Stimulated activated CD4-positive, alpha-beta T cell treated with anti-CD3 and anti-CD28 coated beads, TNF-alpha, amount 100 ng/mL, for 48 hours (primary cell): ENCODE data around the gene ADARB2.
"Not testable (repeated sequence)": the region's sequence is repeated elsewhere in the genome, so short reads cannot be mapped to it uniquely, and the experiment has no call there.

Experiments used
- DNase-seq, 3 donors: peaks; one replicate each; pipeline ENCODE4 v3.0.0-alpha.2; 2020; ENCODE audit warnings: low read depth in 3 of 3

ADARB2 gene

DNA sequence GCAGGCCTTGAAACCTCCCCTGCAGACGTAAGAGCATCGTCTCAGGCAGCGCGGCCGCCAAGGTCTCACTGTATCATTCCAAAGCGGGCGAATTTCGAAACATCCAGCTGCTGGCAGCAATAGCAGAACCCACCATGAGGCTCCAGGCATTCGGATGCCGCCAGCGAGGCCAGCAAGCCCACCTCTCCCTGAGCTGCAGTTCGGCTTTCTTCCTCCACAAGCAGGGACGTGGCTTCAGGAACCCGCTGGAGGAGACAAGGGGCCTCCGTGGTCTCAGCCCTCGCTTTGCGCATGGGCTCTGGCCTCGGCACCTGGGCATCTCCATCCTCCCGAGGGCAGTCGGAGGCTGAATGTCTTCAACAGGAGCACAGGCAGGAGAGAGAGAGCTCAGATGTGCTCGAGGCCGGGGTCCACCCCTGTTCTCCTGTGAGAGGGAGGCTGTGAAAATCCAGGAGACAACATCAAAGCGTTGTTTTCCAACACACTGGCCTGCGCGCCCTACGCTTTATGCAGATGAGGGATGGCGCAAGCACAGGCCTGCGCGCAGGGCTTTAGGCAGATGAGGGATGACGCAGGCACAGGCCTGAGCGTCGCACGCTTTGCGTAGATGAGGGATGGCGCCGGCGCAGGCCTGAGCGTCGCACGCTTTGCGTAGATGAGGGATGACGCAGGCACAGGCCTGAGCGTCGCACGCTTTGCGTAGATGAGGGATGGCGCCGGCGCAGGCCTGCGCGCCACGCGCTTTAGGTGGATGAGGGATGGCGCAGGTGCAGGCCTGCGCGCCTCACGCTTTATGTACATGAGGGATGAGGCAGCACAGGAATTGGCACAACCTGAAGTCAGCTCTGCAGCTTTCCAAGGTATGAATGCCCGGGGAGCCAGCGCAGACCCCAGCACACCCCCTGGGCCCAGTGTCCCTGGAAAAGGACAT lies 577.9 kb downstream of the ADARB2 start:
- no peak for DNase-seq

- DNase-seq = not testable (repeated sequence)
These were observed 578.8 kb downstream of the ADARB2 start for GRCh38 chr10:1158536-1158935.

- DNase-seq = no peak
These were observed 579.3 kb downstream of the ADARB2 start for GRCh38 chr10:1158066-1158465.

GRCh38 chr10:1157615-1157933 lies 579.8 kb downstream of the ADARB2 start:
- no peak for DNase-seq

DNA sequence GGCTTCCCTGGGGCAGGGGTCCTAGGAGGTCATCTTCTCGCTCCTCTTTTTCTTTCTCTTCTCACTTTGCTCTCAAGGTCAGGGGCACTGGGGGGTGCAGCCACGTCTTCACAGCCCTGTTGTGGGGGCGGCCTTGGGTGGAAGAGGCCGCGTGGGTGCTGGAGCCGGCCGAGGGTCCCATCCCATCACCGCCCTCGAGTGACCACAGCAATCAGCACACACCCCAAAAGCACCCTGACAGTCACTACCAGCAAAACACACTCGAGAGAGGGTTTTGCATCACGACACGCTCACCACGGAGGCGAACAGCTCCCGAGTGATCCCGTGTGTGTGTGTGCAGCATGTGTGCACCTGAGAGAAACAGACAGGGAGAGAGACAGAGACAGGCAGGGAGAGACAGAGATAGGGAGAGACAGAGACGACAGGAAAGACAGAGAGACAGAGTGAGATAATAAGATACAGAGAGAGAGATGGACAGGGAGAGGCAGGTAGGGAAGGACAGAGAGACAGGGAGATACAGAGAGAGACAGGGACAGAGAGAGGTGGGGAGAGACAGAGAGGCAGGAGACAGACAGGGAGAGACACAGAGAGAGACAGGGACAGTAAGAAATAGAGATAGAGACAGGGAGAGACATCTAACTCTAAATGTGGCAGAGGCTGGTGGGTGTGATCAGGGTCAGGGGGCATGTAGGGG lies 580.3 kb downstream of the ADARB2 start:
- no peak for DNase-seq

DNA sequence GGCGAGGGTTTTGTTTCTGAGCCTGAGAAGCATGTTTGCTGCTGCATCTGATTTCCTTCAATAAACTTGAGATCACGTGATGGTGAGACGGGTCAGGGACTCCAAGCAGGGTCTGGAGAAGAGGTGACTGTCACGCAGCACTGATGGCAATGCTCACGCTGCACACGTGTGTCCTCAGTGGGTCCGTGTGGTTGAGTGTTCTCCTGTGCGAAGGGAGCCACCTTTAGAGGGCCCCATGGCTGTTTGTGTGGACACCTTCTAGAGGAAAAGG lies 580.8 kb downstream of the ADARB2 start:
- no peak for DNase-seq

GRCh38 chr10:1155791-1156615 lies 581.3 kb downstream of the ADARB2 start:
- DNase-seq = no peak

GRCh38 chr10:1154531-1155295 lies 582.6 kb downstream of the ADARB2 start:
- DNase-seq = no peak

- no peak for DNase-seq
These were observed 583.4 kb downstream of the ADARB2 start for GRCh38 chr10:1153805-1154351.

- no peak for DNase-seq
These were observed 584.0 kb downstream of the ADARB2 start for GRCh38 chr10:1153251-1153763.

DNA sequence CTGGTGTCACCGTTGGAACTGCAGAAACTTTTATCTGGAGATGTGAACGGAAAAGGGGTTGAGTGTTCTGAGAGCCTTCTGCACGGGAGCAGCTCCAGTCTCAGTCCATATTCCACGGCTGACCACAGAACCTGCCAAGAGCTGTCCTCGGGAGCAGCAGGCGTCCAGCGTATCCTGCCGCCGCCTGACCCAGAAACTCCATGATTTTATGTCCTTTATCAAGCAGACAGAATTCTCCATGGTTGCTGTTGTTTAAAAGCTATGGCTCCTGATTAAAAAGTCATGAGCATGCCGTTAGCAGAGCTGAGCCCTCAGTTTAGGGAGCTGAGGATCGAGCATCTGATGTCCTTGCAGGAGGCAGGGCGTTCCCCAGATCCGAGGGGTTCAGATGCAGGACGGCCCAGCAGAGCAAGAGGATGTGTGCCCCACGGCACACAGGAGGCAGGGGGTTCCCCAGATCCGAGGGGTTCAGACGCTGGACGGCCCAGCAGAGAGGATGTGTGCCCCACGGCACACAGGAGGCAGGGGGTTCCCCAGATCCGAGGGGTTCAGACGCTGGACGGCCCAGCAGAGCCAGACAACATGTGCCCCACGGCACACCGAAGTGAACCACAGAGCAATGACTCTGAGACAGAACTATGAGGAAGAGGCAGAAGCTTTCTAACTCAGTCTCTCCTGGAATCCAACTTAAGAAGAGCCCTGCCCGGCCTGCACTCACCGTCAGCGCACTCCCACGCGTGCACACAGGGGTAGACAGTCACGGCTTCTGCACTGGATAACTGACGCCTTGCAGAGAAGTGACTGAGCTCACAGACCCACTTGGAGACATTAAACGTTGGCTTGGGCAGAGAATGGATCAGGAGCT lies 584.7 kb downstream of the ADARB2 start:
- no peak for DNase-seq

GRCh38 chr10:1151076-1152033 lies 586.0 kb downstream of the ADARB2 start:
- no peak for DNase-seq

DNA sequence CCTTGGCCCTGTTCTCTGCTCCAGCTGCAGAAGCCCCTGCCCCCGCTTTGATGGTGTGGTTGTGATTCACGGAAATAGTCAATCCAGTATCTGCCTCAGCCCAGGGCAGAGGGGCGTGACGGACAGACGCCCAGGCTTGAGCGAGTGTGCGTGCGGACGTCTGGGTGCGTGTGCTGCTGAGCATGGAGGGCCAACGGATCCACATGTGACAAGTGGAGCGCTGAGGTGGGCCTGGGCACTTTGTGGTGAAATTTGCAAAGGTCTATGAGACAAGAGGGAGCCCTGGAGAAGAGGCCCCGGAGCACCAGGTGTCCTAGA lies 586.7 kb downstream of the ADARB2 start:
- DNase-seq = no peak

GRCh38 chr10:1149793-1150637 lies 587.3 kb downstream of the ADARB2 start:
- DNase-seq = no peak

GRCh38 chr10:1148855-1149605 lies 588.3 kb downstream of the ADARB2 start:
- DNase-seq = no peak

DNA sequence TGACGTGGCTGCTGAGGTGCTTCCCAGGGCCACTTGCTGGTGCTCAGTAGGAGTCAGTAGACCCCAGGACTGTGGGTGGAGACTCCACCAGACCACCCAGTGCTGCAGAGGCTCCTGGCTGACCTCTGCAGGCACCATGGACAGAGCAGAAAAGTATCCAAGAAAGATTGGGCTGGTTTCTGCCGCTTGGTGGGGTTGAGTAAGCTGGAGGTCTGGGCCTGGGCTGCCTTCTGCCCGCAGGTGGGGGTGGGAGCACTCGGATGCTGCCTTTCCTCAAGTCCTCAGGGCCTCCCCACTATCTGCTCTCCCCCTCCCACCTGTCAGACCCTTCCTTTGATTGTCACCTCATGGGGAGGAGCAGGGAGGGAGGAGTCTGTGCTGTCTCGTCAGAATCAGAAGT lies 589.5 kb downstream of the ADARB2 start:
- no peak for DNase-seq

- DNase-seq = no peak
These were observed 594.7 kb downstream of the ADARB2 start for GRCh38 chr10:1142596-1142995.

- DNase-seq = no peak
These were observed 595.6 kb downstream of the ADARB2 start for GRCh38 chr10:1141701-1142100.
